Dedifferentiated amniotic fluid mesenchymal stem cell (primary cell): ENCODE results near the gene SIRPA.

ENCODE experiments used
- DNase-seq: peaks from one replicate; pipeline ENCODE4 v3.0.0-alpha.2; 2016; ENCODE audit errors: extremely low spot score

The SIRPA gene

DNA sequence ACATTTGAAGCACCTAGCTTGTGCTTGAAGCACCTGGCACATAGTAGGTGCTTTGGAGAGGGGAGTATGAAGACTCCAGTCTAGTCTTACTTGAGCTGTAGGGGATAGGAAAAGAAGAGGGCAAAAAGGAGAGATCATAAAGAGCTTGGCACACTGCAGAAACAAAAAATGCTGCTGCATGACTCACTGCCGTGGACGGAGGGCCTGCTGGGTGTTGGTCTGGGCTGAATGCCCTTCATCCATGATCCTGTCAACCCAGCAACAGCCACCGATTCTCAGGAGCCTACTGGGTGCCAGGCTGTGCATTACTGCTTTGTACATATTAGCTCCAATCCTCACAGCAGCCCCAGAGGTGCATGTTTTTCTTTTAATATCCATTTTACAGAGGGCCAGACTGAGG lies 92.6 kb downstream of the SIRPA start:
- no peak for DNase-seq
